NCI-H2029 (cell line): ENCODE results near the gene PCMT1.
A peak's percentile ranks its signal among the peaks of the same experiment; 100 is the strongest.
"Not testable (repeated sequence)": the region's sequence is repeated elsewhere in the genome, so short reads cannot be mapped to it uniquely, and the experiment has no call there.

Experiments
- DNase-seq: peaks from one replicate; lab custom pipeline; 2025; lab: John Stamatoyannopoulos, UW

PCMT1 gene

DNA sequence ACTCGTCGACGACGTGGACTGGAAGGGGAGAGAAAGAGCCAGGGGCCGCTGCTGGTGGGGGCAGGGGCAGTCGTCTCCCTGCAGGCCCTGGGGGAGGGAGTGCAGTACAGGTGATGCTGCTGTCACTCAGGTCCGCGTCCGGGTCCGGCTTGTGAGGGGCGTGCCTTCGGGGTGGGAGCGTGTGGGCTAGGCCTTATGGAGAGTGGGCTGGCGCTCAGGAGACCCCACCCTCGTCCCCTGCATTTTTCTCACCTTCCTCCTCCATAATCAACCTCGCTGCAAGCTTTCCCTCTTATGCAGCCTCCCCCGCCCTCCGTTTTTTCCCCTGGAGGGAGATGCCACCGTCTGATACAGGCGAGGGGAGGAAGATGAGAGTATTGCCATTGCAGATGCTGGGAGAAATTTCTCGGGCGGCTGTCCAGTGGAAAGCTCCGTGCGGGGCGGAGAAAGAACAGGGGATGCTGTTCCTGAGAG lies 632 bp downstream of the PCMT1 start:
- no peak for DNase-seq

DNA sequence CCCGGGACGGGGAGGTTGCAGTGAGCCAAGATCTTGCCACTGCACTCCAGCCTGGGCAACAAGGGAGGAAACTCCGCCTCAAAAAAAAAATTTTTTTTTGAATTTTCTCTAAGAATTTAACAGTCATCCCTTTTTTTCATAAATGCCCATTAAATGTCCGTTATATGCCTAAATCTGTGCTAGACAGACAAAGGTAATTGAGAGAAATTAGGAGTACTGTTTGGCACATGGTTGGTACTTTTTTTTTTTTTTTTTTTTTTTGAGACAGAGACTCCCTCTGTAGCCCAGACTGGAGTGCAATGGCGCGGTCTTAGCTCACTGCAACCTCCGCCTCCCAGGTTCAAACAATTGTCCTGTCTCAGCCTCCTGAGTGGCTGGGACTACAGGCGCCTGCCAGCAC lies 1.7 kb downstream of the PCMT1 start:
- DNase-seq = no peak

DNA sequence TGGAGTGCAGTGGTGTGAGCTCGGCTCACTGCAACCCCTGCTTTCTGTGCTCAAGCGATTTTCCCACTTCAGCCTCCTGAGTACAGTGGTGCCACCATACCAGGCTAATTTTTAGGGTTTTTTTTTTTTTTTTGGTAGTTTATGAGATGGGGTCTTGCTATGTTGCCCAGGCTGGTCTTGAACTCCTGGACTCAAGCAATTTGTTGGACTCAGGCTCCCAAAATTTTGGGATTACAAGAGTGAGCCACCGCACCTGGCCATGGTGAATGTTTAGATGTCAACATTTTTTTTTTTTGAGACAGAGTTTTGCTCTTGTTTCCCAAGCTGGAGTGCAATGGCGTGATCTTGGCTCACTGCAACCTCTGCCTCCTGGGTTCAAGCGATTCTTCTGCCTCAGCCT lies 2.4 kb downstream of the PCMT1 start:
- not testable (repeated sequence) for DNase-seq

DNA sequence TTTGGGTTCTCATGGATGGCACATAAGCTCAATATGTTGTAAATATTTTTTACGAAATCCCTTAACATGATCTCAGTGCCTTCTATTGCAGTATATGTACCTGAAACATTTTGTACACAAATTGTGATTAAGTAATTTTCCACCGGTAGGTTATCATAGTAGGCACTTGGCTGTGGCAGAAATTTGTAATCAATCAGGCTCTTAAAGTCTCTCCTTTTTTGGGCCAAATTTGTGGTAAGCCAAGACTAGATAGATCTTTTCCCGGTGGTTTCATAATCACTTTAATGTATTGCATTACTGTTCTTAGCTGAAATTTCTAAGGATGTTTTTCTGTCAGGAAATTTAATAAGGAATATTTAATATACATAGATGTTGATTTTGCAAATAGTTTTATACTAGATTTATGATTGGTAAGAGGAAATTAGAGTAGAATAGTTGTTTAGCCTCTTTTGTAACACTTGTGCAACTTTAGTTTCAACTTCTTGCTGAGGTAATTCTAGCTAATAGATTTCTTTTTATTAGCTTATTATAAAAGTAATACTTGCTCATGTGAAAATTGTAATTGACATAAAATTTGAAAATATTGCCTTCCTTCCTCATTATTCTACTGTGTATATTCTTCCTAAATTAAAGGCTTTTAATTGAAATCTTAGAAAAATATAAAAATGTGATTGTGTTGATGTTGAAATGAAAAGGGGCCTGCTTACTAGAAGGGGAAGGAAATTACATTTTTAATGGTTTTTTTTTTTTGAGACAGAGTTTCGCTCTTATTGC lies 3.2 kb downstream of the PCMT1 start:
- no peak for DNase-seq

DNA sequence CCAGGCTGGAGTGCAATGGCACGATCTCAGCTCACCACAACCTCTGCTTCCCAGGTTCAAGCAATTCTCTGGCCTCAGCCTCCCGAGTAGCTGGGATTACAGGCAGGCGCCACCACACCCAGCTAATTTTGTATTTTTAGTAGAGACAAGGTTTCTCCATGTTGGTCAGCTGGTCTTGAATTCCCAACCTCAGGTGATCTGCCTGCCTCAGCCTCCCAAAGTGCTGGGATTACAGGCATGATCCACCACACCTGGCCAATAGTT lies 3.8 kb downstream of the PCMT1 start:
- not testable (repeated sequence) for DNase-seq

DNA sequence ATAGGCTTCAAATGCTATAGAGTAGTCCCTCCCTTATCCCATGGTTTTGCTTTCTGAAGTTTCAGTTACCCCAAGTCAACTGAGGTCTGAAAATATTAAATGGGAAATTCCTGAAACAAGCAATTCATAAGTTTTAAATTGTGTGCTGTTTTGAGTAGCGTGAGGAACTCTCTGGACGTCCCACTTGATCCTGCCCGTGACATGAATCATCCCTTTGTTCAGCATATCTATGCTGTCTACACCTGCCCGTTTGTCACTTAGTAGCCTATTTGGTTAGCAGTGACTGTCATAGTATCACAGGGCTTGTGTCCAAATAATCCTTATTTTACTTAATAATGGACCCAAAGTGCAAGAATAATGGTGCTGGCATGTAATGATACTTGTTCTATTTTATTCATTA lies 5.0 kb downstream of the PCMT1 start:
- DNase-seq = no peak

DNA sequence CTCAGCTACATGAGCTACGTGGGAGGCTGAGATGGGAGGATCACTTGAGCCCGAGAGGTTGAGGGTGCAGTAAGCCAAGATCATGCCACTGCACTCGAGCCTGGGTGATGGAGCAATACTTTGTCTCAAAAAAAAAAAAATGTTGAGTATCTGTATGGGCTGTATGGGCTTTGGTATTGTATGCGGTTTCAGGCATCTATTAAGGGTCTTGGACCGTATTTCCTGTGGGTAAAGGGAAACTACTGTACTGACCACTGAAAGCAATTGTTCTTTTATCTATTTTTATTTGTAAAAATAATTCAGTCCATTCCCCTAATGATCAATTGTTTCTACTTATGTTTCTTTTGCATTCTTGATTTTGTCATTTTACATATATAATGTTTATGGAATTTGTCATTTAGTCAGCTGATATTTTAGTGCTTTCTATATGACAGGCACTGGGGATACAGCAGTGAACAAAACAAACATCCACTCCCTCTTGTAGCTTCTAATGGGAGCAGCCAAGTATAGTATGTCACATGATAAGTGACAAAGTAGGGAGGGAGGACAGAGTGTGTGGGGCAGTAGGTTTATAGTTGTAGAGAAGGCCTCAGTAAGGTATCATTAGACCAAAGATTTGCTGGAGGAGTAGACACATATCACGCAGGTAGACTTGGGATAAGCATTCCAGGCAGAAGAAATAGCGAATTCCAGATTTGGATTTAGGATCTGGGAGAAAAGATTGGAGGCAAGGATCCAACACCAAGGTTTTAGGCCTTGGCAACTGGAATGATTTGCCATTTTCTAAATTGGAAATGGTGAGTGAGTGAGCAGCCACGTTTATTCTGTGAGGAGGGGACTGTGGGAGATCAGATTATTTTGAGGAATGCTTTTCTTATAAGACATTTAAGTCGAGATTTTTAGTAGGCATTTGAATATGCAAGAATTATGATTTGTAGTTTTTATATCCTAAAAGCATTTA lies 6.0 kb downstream of the PCMT1 start:
- no peak for DNase-seq

DNA sequence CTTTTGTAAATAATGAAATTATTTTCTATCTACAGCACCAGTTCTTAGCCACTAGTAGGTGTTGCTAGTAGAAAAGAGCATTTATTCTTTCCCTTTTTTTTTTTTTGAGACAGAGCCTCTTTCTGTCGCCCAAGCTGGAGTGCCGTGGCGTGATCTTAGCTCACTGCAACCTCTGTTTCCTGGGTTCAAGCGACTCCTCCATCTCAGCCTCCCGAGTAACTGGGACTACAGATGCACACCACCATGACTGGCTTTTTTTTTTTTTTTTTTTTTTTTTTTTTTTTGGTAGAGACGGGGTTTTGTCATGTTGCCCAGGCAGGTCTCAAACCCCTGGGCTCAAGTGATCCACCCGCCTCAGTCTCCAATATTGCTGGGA lies 6.7 kb downstream of the PCMT1 start:
- no peak for DNase-seq

DNA sequence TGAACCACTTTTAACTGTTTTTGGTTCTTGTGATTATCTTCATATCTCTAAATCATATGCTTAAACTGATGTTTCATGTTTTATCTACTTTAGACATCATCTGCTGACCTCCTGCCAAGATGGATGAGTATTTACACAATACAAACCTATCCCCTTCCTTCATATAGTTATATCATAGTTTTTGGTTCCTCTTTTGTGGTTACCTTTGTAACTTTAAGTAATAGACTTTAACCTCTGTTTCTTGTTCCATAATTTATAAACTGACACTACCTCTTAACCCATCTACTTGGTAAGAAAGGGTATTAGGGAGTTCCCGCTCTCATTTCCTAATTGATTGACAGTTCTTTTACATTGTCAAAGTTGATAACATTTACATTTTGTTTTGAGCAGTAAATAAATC lies 11.9 kb downstream of the PCMT1 start:
- DNase-seq = no peak

DNA sequence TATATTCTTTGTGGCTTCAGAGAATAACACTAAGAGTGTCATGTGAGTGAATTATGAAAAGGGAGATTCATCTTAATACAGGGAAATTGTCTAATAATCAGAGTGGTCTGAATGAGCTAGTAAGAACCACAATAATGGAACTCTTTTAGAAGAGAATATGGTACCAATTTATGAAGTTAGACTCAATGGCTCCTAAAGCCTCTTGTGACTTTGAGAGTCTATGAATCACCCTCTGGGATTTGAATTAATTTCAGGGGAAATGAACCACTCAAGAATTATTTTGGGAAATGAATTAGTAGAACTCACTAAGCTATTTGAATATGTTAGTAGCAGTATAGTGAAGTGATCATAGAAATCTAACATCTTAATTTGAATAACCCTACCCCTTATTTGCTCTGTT lies 14.3 kb downstream of the PCMT1 start:
- no peak for DNase-seq

DNA sequence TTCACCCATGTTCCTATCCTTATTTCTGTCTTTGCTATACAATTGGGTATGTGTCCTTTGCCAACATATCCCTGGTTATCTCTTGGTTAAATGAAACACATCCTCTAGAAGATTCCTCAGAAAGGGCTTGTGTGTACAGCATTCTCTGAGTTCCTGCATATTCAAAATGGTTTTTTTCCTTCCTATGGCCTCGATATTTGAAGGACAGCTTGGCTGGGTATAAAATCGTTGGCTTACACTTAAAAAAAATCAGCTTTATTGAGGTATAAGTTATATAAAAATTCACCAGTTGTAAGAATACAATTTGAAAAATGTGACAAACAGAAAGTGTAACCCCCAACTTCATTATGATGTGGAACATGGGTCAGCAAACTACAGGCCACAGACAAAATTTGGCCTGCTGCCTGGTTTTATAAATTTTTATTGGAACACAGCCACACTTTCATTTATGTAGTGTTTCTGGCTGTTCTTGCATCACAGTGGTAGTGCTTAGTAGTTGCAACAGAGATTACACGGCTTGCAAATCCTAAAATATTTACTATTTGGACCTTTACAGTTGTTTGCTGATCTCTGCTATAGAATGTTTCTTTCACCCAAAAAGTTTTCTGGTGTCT lies 16.7 kb downstream of the PCMT1 start:
- no peak for DNase-seq

DNA sequence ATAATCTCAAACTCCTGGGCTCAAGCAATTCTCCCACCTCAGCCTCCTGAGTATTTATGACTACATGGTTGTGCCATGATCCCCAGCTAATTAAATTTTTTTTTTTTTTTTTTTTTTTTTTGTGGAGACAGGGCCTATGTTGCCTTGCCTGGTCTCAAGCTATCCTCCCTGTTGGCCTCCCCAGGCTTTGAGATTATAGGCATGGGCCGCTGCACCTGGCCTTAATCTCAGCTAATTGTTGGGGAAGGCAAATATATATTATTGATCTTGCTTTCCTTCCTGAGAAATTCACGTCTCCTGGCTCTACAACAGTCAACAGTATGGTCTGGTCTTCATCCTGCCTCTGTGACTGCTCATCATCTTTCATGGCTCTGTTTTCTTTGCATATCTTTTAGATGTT lies 20.1 kb downstream of the PCMT1 start:
- no peak for DNase-seq

DNA sequence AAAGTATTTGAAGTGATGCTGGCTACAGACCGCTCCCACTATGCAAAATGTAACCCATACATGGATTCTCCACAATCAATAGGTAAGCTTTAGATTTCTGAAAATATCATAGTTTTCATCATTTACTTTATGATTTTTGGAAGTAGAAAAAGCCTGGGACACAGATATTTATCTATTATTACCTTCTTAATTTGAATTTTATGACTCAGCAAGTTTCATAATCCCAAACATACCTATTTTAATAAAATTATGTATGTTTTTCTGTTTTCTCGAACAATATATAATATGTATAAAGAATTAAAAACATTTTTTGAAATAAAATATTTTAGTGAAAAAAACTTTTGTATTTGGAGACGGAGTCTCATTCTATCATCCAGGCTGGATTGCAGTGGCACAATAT lies 21.6 kb downstream of the PCMT1 start:
- no peak for DNase-seq

DNA sequence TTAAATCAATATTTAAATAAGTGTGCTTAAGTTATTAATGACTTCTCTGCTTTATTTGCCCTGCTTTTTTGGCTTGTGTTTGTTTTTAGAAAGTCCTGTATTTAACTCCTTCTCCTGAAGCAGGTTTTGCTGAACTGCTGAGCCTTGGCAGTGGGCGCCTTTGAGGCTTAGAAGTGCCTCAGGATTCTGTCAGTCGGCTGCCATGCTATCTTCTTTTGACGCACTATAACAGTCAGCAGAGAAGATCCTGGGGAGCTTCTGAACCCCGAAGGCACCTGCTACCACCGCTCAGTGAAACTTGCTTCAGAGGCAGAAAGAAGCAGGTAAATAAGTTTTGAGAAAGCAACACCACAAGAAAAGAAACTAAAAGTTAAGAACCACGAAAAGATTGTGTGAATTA lies 22.4 kb downstream of the PCMT1 start:
- no peak for DNase-seq

DNA sequence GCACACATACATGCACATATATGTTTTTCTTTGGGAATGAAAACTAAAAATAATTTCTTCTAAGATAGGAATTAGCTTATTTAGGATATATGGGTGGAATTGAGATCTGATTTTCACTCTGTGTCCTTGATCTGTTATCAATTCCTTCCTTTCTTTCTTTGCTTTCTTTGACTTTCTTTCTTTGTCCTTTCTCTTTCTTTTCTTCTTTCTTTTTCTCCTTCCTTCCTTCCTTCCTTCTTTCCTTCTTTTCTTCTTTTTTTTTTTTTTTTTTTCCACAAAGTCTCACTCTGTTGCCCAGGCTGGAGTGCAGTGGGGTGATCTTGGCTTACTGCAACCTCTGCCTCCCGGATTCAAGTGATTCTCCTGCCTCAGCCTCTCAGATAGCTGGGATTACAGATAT lies 28.1 kb downstream of the PCMT1 start:
- no peak for DNase-seq

DNA sequence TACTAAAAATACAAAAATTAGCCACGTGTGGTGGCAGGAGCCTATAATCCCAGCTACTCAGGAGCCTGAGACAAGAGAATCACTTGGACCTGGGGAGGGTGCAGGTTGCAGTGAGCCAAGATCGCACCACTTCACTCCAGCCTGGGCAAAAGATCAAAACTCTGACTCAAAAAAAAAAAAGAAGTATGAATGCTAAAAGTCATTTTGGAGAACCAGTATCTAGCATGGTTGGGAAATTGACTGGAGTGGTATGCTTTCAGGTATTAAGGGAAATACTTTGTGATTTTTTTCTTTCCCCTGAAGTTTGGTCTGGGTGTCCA lies 30.1 kb downstream of the PCMT1 start:
- no peak for DNase-seq

DNA sequence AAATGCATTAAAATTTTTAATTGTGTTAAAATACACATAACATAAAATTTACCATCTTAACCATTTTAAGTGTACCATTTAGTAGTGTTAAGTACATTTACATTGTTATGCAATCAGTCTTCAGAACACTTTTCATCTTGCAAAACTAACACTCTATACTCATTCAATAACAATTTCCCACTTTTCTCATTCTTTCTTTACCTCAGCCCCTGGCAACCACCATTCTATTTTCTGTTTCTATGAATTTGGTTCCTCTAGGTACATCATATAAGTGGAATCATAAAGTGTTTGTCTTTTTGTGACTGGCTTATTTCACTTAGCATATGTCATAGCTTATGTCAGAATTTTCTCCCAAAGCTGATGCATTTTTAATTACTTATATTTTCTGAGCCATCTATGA lies 32.2 kb downstream of the PCMT1 start:
- no peak for DNase-seq

DNA sequence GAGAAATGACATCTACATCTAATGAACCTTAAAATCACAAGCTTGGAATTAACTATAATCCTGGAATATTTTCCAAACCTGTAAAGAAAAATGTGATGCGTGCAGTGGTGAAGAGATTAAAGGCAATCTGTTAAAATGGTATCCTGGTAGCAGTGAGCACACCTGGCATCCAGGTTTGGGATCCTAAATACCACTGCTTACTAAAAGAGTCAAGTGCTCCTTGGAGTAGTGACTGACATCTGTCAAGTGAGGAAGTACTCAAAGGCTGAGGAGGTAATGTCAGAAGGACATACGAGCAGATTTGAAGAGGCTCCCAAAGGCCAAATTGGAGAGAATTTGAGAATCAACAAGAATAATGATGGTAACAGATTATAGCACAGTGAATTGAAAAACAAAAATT lies 32.8 kb downstream of the PCMT1 start:
- peak; percentile 10 for DNase-seq

DNA sequence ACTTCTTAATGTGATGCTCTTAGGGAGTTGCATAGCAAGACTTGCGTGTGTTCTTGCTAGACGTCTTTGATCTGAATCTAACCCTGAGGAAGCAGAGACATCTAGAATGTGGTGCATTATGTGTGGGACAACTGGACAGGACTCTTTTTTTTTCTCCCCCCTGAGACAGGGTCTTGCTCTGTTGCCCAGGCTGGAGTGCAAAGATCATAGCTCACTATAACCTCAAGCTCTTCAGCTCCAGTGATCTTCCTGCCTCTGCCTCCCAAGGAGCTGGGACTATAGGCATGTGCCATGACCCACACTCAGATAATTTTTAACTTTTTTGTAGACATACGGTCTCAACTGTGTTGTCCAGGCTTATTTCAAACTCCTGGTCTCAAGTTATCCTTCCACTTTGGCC lies 34.0 kb downstream of the PCMT1 start:
- no peak for DNase-seq

DNA sequence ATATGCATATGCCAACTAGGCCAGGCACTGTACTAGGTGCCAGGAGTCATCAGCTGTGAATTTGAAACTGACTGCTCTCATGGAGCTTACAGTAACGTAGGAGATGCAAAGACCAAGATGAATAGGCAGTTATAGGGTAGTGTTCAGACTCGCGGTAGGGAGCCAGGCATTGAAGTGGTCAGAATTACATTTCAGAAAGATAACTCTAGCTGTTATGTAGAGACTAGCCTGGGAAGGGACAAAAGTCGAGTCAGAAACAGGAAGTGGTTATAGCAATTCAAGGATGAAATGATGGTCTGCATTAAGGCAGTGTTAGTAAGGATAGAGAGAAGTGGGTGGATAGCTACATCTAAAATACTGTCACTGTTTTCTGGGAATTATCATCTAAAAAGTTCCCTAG lies 56.6 kb downstream of the PCMT1 start:
- DNase-seq = no peak

DNA sequence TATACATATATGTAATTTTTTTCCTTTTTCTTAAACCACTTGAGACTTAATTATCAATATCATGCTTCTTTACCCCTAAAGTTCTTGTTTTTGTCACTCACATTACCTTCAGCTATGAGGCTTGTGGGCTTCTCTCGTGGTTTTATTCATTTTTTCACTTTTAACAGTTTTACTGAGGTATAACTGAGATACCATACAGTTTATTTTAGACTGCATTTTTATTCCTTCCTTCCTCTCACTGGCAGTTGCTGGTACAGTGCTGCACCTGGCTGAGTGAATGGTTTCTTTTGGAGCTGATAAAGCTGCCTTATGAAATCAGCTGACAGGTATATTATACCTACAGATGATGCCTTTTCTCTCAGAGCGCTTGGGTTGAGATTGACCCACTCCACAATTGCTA lies 60.3 kb downstream of the PCMT1 start:
- DNase-seq = no peak

DNA sequence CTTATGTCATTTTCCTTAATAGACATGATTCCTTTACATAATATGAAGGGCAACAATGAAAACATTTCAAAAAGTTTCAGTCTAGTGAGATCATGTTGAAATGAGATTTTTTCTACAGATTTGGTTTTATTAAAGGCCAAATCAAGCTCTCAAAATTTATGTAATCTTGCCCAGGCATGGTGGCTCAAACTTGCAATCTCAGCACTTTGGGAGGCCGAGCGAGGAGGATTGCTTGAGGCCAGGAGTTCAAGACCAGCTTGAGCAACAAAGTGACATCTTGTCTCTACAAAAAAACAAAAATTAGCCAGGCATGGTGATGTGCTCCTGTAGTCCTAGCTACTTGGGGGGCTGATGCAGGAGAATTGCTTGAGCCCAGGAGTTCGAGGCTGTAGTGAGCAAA lies 63.8 kb downstream of the PCMT1 start:
- DNase-seq = no peak

DNA sequence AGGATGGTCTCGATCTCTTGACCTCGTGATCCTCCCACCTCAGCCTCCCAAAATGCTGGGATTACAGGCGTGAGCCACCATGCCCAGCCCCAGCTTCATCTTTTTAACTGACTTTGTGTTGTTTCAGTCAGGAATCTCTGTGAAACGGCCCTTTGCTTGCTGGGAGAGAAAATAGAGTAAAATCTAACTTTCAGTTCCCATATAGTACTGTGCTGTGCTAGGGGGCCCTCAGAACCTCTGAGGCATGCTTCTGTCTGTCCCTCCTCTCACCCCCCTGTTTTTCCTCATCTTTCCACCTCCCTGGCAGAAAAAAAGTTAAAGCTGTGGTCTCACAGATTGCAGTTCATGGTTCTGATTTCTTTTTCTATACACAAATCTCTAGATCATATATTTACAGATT lies 66.2 kb downstream of the PCMT1 start:
- no peak for DNase-seq
